AG08395 (cell line): ENCODE measurements around the gene CFAP69.
"Not testable (repeated sequence)": the region's sequence is repeated elsewhere in the genome, so short reads cannot be mapped to it uniquely, and the experiment has no call there.

Experiments
- DNase-seq: peaks from one replicate; pipeline ENCODE4 v3.0.0; 2012; ENCODE audit warnings: mixed read lengths, low spot score

Gene CFAP69

DNA sequence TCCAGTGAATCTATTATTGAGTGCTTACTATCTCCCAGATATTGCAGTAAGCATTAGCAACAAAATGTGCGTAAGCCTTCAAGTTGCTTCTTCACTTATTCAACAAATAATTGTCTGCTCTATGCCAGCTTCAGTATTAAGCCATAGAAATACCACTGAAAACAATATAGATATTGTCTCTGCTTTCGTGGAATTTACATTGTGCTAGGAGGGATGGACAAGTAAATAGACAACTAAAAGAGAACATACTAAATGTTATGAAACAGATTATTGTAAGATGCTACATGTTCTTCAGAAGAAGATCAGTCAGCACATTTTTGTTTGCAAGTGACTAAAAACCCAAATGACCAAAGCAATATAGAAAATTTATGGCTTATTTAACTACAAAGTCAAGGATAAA lies 27.3 kb downstream of the CFAP69 start:
- DNase-seq, result no peak

DNA sequence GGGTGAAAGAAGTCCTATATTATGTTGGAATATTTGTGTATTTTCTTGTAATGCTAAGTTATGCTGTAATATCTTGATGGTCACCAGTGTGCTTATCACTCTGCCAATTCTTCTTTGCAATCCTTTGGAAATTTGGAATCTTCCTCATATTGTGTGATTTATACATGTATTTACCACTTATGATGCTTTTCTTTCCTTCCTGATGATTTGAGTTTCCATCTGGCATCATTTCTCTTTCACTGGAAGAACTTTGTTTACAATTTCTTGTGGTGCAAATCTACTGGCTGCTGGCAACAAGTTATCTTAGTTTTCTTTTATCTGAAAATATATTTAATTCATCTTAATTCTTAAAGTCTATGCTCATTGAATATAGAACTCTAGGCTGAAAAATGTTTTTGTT lies 29.2 kb downstream of the CFAP69 start:
- DNase-seq, result no peak

DNA sequence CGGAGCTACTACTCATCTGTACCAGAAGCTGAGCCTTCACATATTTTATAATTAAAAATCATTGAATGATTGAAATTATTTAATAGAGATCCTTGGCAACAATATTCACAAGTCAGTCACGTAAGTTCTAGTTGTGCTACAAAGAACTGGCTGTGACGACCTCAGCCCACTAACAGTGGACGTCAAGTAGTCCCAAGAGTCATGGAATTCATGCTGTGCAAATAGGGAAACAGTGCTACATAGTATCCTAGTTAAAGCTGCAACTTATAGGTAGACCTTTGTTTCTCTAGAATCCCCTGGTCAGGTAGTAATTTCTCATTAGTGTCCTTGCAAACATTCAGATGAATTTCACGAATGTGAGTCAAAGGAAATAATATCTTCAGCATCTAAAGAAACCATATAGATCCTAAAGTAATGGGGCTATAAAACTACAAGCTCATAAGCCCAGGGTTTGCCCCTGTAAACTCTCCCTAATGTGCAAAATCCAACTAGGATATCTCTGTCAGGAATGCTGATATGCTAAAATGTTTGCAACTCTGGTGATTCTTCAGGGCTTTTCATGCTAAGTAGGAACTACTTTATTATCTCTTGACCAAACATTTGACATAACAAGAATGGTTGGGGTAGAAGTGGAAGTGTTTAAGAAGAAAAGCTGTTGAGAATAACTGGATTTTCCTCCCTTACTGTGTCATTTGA lies 31.2 kb downstream of the CFAP69 start:
- no peak for DNase-seq

DNA sequence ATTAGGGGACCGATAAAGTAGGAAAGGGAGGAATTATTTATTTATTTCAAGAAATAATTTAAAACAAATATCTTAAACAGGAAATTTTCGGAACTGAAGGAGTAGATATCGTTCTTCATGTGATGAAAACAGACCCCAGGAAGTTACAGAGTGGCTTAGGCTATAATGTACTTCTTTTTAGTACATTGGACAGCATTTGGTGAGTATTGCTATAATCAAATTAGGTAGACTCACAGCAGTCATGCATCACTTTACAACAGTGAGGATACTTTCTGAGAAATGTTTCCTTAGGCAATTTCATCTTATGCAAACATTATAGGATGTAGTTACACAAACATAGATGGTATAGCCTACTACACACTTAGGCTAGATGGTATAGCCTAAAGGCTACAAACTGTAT lies 43.2 kb downstream of the CFAP69 start:
- DNase-seq, result no peak

DNA sequence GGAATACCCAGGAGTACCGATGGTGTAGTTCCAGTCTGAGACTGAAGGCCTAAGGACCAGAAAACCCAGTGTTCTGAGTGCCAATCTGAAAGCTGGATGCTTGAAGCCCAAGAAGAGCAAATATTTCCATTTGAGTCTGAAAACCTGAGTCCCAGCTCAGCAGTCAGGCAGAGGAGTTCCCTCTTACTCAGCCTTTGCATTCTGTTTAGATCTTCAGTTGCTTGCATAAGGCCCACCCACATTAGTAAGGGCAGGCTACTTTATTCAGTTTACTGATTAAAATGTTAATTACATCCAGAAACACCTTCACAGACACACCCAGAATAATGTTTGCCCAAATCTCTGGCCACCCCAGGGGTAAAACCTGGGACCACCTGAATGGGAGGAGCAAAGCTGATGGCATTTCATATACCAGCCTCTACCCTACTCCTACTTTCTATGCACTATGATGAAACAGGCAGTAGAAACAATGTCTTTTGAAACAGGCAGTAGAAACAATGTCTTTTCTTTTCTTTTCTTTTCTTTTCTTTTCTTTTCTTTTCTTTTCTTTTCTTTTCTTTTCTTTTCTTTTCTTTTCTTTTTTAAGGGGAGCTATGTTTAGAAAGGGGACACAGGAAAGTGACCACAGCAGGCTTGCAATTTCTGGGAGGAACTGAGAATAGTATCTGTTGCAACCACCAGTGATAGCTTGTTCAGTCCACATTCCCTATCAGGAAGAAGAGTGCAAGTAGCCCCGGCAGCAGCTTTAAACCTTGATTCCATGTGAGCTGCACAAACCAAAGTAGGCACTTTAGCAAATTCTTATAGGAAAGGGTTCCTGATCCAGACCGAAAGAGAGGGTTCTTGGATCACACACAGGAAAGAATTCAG lies 45.5 kb downstream of the CFAP69 start:
- DNase-seq, result no peak

DNA sequence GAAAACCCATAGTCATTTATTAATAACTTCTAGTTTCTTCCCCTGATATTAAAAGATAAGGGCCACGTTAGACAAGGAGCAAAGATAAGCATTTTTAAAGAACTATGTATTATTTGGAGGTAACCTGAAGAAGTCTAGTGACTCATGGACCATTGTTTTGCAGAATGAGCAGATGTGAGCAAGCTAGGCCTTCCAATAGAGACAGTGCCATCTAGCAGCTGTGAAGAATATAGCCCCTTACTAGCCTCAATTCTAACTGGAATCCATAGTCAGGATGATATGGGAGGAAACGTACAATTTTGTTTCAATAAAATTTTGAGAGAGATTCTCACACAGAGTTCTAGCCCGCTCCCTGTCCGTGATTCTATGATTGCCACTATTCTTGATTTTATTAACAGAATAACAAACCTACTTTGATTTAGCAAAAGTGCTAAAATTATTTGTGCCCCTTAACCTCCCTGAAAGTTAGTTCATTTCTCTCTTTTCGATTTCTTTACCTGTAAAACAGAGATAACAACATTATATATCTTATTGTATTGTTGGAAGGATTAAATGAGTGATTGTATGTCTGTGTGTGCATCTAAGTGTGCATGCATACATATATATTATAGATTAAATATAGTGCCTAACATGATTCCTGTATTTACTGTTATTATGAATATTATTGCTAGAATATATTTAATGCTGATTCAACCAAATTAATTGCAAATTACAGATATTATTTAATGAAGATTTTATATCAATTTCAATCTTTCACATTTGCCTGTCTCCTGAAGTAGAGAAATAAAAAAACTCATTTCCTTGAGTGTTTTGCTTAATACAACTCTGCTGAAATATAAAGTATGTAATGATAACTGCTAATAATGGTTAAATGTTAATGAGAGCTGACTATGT lies 53.4 kb downstream of the CFAP69 start:
- DNase-seq, result peak; percentile 78

DNA sequence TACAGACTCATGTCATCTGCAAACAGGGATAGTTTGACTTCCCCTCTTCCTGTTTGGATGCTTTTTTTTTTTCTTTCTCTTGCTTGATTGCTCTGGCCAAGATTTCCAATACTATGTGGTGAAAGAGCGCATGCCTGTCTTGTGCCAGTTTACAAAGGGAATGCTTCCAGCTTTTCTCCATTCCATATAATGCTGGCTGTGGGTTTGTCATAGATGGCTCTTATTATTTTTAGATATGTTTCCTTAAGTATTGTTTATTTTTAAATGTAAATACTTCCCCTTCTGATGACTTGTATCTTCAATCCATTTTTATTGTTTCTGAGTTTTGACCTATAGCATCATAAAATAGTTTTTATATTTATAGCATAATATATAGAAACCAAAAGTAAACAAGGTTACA lies 58.3 kb downstream of the CFAP69 start:
- no peak for DNase-seq

DNA sequence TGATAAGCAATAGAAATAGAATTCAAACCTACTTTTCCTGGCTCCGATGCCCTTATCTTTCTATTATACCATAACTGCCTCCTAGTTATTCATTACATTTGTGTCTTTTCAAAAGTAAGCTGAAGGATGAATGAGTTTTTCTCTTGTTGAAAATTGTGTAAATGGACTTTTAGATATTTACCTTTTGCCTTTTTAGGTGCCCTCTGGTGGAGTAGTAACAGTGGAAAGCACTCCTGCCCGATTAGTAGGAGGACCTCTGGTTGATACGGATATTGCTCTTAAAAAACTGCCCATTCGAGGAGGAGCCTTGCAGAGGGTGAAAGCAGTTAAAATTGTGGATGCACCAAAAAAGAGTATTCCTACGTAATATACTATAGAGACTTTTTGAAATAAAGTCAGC lies 64.9 kb downstream of the CFAP69 start:
- no peak for DNase-seq

DNA sequence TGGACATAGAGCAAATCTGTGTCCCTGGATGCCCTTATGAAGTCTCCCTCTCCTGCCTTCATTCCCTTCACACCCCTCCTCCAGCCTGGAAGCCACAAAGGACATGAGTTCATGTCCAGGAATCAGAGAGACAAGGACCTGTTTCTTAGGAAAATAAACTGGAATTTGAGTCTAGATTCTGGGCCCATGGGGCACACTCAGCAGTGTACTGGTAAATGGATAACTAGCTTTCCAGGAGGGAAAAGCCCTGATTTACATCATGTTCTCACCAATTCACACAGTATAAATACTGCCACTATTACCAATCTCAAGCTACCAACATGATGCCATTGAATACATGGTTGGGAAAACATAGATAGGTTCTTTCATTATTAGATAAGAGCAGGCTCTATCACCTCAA lies 66.2 kb downstream of the CFAP69 start:
- no peak for DNase-seq

DNA sequence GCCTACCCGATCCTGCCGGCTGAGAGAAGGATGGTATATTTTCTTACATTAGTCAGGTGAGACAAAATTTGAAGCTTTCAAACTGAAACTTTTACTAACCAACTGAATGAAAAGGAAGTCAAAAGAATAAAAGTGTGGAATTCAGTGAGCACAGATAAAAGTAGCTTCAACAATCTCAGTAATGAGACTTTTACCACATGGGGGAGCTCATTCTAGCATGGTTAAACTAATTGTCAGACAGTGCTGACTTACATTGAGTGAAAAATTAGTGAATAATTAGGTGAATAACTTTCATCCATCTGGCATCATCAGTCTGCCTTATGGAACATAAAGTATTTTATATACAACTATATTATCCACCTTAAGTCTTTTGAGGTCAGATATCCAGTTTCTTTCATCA lies 67.8 kb downstream of the CFAP69 start:
- DNase-seq, result no peak

DNA sequence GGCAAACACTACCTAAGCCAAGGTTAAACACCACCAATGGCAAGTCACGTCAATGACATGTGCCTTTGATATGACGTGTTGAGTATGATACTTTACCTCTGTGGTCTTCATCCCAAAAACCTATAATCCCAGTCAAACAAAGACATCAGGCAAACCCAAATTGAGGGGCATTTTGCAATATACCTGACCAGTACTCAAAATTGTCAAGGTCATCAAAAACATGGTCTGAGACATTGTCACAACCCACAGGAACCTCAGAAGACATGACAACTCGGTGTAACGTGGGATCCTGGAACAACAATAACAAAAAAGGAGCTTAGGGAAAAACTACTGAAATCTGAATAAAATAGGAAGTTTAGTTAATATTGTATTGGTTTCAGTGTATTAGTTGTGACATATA lies 68.9 kb downstream of the CFAP69 start:
- no peak for DNase-seq

DNA sequence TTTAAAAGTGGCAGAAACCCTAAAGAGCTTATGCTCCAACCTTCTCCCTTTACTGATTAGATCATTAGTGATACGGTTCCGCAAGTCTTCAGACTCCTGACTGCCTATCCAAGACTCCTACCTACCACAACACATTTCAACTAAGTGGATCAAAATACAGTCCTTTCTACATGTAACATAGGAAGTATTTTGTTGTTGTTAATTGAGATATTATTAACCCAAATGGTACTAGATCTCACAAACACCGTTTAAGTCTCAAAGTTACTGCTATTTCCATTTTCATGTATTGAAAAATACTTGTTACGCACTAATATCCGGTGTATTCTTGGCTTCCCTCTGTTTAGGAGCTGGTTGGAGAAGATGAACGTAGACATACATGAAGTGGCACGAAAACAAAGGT lies 75.0 kb downstream of the CFAP69 start:
- no peak for DNase-seq

DNA sequence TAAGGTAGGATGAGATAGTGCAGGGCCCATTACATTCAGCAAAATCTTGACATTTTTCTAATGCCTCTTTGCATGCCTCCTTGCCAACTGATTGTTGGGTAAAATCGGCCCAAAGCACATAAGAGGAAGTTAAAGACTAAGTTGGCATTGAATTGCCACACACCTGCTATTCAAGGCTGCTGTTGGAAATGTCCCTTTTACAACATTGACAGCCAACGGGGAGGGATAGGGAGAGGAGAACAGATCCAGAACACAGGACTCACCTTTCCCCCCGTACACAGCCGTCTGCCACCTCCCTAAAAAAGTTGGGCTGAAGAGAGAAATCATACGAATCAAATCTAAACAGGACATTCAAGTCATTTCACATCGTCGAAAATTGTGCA lies 75.4 kb downstream of the CFAP69 start:
- DNase-seq, result no peak

DNA sequence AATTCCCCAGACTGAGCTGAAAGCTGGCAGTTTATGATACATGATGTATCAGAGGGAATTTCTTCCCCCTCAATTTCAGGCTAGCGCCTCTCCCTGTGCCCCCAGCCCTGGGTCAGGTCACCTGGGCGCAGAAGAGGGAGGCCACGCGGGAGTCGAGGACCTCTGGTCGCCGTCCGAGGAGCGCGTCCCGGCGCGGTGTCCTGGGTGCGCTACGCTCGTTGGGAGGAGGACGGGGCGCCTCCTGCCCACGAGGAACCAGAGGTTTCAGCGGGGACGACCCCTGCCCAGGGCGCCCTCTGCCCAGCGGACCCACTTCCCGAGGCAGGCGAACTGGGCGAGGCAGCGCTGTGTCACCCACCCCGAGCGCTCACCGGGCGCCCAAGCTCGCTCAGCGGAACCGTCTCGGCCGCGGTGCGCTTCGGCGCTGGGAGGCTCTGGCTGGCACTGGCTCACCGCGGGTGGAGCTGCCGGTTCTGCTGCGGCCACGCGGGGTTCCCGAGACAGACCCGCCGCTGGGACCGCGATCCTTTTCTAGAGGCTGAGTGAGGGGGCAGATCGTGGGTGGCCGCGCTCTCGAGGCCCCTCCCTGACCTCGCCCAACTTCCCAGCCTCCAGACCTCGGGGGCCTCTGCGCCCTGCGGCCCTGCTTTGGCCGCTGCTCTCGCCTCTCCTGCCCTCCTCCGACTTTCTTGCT lies 76.0 kb downstream of the CFAP69 start, which contains the start of gene FAM237B:
FAM237B (minus strand) TSS at position 504 of the 694 bp plus-strand sequence. CDS start 1,556 bp downstream, outside the sequence.
- DNase-seq, result peak; percentile 50

DNA sequence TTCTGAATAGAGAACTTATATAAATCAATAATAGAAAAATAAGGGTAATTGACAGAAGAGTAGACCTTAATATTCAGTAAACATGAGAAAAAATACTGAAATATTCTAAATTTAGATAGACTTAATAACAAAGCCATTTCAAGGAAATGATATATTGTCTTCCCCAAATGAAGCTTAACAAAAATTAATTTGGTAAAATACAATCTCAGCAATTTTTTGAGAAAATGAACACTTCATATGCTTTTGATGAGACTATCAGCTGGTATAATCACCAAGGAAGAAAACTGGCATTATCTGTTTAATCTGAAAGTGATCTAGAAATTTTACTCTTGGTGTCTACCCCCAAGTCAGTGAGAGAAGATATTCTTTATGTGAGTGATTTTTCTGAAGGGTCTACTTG lies 77.9 kb downstream of the CFAP69 start:
- DNase-seq, result no peak

DNA sequence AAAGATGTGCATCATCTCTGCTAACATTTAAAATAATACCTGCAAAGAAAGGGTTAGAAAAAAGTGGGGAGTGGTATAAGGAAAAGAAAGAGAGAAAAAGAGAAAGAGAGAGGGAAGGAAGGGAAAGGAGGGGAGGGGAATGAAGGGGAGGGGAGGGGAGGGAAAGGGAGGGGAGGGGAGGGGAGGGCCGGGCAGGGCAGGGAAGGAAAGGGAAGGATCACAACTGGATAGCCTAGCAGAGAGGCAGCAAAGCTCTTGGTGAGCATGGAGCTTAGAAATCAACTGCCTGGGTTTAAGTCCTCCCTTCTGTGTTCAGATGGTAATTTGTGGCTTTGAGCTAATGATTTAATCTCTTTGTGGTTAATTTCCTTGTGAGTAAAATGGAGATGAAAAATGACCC lies 81.5 kb downstream of the CFAP69 start:
- no peak for DNase-seq

DNA sequence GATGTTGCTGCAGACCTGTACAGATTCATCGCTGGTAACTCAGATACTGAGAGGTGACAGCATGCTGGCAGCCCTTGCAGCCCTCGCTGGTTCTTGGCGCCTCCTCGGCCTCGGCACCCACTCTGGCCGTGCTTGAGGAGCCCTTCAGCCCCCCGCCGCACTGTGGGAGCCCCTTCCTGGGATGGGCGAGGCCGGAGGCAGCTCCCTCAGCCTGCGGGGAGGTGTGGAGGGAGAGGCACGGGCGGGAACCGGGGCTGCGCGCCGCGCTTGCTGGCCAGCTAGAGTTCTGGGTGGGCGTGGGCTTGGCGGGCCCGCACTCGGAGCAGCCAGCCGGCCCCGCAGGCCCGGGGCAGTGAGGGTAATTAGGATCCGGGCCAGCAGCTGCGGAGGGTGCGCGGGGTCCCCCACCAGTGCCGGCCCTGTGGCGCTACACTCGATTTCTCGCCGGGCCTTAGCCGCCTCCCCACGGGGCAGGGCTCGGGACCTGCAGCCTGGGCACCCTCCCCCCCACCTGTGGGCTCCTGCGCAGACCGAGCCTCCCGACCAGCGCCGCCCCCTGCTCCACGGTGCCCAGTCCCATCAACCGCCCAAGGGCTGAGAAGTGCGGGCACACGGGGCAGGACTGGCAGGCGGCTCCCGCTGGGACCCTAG lies 89.3 kb downstream of the CFAP69 start:
- DNase-seq, result no peak

DNA sequence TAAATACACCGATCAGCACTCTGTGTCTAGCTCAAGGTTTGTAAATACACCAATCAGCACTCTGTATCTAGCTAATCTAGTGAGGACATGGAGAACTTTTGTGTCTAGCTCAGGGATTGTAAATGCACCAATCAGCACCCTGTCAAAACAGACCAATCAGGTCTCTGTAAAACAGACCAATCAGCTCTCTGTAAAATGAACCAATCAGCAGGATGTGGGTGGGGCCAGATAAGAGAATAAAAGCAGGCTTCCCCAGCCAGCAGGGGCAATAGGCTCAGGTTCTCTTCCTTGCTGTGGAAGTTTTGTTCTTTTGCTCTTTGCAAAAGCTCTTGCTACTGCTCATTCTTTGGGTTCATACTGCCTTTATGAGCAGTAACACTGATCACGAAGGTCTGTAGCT lies 90.0 kb downstream of the CFAP69 start:
- not testable (repeated sequence) for DNase-seq

DNA sequence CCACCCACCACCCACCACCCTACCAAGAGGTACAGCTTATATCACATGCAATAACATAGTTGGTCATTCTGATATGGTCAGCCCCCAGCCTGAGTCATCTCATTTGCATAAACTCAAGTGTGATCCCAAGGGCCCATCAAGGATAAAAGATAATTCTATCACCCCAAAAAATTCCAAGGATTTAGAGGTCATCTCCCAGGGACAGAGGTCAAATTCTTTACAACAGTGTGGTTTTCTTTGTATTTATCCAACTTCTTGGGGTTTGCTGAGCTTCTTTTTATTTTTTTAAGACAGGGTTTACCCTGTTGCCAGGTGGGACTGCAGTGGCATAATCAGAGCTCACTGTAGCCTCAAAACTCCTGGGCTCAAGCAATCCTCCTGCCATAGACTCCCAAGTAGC lies 92.1 kb downstream of the CFAP69 start:
- DNase-seq, result no peak

DNA sequence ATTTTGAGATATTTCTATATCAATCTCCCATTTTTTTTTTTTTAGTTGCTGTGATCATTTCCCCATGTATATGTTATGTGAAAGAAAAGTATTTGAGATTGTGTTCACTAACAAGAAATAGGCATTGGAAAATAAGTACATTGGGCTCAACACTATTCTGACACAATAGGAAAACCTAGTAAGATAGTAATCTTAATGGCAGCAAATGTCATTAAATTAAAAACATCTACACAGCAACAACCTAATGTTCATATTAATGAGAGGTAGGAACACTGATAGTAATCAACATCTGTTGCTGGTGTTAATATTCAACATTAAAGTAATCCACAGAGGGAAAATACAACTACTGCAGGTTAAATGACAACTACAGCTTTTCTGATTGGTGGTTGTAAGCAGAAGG lies 100.0 kb downstream of the CFAP69 start:
- DNase-seq, result no peak

DNA sequence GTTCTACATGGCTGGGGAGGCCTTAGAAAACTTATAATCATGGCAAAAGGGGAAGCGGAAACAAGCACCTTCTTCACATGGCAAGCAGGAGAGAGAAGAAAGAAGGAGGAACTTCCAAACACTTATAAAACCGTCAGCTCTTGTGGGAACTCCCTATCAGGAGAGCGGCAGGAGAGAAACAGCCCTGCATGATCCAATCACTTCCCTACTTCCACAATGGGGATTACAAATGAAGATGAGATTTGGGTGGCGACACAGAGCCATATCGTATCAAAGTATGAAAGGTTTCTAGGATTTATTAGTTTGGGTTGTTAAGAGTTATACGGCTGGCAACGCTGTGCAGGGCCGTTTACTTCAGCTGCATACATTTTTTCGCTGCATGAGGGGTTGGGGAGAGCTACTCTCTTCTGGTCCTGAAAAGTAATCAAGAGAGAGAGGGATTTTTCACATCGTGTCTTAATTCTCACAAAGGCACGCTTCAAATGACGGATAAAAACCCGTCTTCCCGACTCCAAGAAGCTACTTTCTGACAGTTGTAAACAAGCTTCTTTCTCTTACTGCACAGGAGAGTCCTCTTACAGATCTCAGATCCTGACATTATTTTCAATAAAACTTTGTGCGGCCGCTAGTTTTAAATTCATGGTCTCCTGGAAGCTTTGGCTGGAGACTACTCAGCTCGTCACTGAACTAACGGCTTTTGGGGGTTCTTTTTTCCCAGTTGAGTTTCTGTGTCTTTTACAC lies 100.8 kb downstream of the CFAP69 start:
- DNase-seq, result peak; percentile 18
